Muscle layer of duodenum (tissue), 2 donors: Measurements from ENCODE around the gene NANOS1.

Experiments
- H3K27ac ChIP-seq: one replicate; pipeline ENCODE4 v1.7.0; 2013; ENCODE audit warnings: mild to moderate bottlenecking, low read length
- H3K27me3 ChIP-seq: one replicate; pipeline ENCODE4 v1.7.0; 2013; ENCODE audit warnings: low read depth, mild to moderate bottlenecking, control low read depth, low read length
- H3K36me3 ChIP-seq, 2 donors: one replicate each; pipeline ENCODE4 v1.7.0; 2013; ENCODE audit warnings: low read length in 2 of 2, control low read depth in 1 of 2, mild to moderate bottlenecking in 1 of 2; ENCODE audit not compliant: insufficient read depth in 2 of 2, control insufficient read depth in 1 of 2
- H3K4me1 ChIP-seq, 2 donors: one replicate each; pipeline ENCODE4 v1.7.0; 2013; ENCODE audit warnings: low read length in 2 of 2, mild to moderate bottlenecking in 2 of 2, control low read depth in 1 of 2, moderate library complexity in 1 of 2; ENCODE audit not compliant: insufficient read depth in 2 of 2, control insufficient read depth in 1 of 2
- H3K4me3 ChIP-seq, 2 donors: one replicate each; pipeline ENCODE4 v1.7.0; 2013; ENCODE audit warnings: low read length in 2 of 2, low read depth in 1 of 2, mild to moderate bottlenecking in 1 of 2
- H3K9me3 ChIP-seq, 2 donors: one replicate each; pipeline ENCODE4 v1.7.0; 2013; ENCODE audit warnings: low read length in 2 of 2, control low read depth in 1 of 2, mild to moderate bottlenecking in 1 of 2; ENCODE audit not compliant: control insufficient read depth in 1 of 2
- donor health status: healthy.

NANOS1 gene

DNA sequence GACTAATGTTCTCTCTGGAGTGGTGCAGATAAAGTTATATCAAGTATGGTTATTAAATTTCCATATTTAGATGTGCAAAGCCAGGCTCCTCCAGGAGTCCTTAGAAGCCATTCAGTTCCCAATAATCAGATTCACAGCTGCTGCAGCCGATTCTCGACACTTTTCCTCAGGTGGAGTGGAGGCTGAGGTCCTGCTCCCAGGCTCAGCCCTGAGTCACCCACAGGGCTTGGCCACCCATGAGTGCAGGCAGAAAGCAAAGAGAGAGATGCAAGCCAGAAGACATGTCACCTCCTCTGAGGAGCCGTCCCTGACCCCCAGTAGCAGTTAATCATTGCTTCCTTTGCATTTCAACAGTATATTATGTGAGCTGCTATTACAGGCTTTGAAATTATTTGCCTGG, 36.3 kb upstream of the NANOS1 start:
- Histone ChIP-seq H3K27ac (no peak overlapping the region), H3K27me3 (peaks cover 4% of the 10 kb centered on the region), H3K9me3 (no peaks in the 10 kb centered on the region), H3K4me3 (no peak overlapping the region), H3K4me1 (no peaks in the 10 kb centered on the region), H3K36me3 (no peaks in the 10 kb centered on the region)

DNA sequence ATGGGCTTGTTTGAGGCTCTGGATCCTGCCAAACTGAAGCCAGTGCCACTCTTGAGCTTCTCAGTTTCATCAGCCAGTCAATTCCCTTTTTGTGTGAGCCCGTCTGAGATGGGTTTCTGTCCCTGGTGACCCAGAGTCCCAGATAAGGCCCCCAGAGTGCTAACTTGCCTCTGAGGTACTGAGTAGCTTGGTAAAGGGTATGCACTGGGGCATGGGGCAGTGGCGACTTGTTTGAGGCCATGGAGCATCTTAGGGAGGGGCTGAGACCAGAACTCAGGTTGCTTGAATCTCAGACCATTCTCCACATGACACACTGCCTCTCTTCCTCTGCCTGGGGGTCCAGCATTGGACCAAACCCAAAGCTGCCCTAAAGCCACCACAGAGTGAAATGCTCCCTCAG, 35.2 kb upstream of the NANOS1 start:
- H3K9me3 ChIP-seq, result no peaks in the 10 kb centered on the region
- peaks cover 4% of the 10 kb centered on the region for H3K27me3 ChIP-seq
- H3K36me3 ChIP-seq, result no peaks in the 10 kb centered on the region
- H3K4me1 ChIP-seq, result no peaks in the 10 kb centered on the region
- H3K27ac ChIP-seq, result no peak overlapping the region
- no peak overlapping the region for H3K4me3 ChIP-seq

GRCh38 chr10:118995739-118996138, 33.8 kb upstream of the NANOS1 start:
- Histone ChIP-seq H3K27me3 (peaks cover 4% of the 10 kb centered on the region), H3K4me3 (no peak overlapping the region), H3K36me3 (no peaks in the 10 kb centered on the region), H3K4me1 (no peaks in the 10 kb centered on the region), H3K9me3 (no peaks in the 10 kb centered on the region), H3K27ac (no peak overlapping the region)

- no peaks in the 10 kb centered on the region for H3K4me1 ChIP-seq
- no peak overlapping the region for H3K4me3 ChIP-seq
- no peaks in the 10 kb centered on the region for H3K27me3 ChIP-seq
- H3K27ac ChIP-seq, result no peak overlapping the region
- H3K9me3 ChIP-seq, result no peaks in the 10 kb centered on the region
- H3K36me3 ChIP-seq, result no peaks in the 10 kb centered on the region
Measured at GRCh38 chr10:118997379-118997778, 32.1 kb upstream of the NANOS1 start.

DNA sequence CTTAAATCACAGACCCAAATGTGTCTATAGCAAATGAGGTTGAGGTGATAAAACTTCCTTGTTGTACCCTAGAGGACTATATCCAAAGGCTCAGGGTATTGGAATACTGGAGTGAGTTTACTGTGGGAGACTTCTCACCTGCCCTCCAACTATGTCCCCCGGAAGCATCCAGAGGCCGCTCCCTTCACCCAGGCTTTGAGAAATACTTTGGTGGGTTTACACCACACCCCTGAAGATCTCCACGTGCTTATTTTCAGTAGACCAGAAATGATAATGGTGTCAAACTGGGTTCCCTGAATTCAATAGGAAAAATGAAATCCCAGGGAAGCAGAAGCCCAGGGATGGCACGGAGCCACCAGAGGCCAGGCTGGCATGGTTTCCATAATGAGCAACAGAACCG, 31.3 kb upstream of the NANOS1 start:
- Histone ChIP-seq H3K27ac (no peak overlapping the region), H3K4me3 (no peak overlapping the region), H3K27me3 (no peaks in the 10 kb centered on the region), H3K9me3 (no peaks in the 10 kb centered on the region), H3K36me3 (no peaks in the 10 kb centered on the region), H3K4me1 (no peaks in the 10 kb centered on the region)

GRCh38 chr10:119001717-119002500, 27.6 kb upstream of the NANOS1 start:
- peaks cover 10% of the 10 kb centered on the region in 2 donors for H3K4me1 ChIP-seq
- H3K27me3 ChIP-seq, result no peaks in the 10 kb centered on the region
- no peaks in the 10 kb centered on the region for H3K9me3 ChIP-seq
- H3K4me3 ChIP-seq, result no peak overlapping the region
- no peak overlapping the region for H3K27ac ChIP-seq
- no peaks in the 10 kb centered on the region for H3K36me3 ChIP-seq

DNA sequence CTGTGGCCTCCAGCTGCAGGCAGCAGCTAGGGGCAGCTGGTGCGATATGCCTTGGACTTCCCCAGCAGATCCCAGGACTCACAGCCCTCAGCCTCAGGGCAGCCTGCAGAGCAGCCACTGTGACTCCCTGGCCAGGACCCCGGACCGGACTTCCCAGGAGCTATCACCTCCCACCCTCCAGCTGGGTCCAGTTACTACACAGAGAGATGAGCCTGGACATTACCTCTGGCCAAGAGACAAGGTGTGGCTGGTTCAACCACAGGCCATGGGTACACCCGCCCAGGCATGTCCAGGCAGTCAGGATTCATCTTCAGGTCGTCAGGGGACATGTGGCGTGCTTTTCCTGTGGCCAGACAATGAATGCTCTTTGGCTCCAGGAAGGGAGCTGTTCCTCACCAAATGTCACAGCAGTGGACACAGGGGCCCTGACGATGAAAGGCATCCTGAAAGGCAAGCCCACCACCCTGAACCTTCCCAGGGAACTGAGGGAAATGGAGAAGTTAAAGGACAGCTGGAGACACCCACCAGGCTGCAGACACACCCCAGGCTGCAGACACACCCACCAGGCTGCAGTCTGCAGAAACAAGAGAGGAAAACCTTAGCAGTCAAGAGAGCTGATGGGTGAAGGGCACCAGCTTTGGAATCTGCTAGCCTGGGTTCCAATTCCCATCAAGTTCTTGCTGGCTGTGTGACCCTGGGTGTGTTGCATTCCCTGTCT, 25.8 kb upstream of the NANOS1 start:
- no peaks in the 10 kb centered on the region for H3K36me3 ChIP-seq
- H3K27me3 ChIP-seq, result no peaks in the 10 kb centered on the region
- no peak overlapping the region for H3K4me3 ChIP-seq
- H3K4me1 ChIP-seq, result peaks cover 14 to 16% of the 10 kb centered on the region in 2 donors
- no peaks in the 10 kb centered on the region for H3K9me3 ChIP-seq
- H3K27ac ChIP-seq, result no peak overlapping the region

GRCh38 chr10:119005362-119006043, 24.0 kb upstream of the NANOS1 start:
- Histone ChIP-seq H3K36me3 (no peaks in the 10 kb centered on the region), H3K9me3 (no peaks in the 10 kb centered on the region), H3K27me3 (no peaks in the 10 kb centered on the region), H3K4me3 (no peak overlapping the region), H3K4me1 (peaks cover 14 to 16% of the 10 kb centered on the region in 2 donors), H3K27ac (no peak overlapping the region)

DNA sequence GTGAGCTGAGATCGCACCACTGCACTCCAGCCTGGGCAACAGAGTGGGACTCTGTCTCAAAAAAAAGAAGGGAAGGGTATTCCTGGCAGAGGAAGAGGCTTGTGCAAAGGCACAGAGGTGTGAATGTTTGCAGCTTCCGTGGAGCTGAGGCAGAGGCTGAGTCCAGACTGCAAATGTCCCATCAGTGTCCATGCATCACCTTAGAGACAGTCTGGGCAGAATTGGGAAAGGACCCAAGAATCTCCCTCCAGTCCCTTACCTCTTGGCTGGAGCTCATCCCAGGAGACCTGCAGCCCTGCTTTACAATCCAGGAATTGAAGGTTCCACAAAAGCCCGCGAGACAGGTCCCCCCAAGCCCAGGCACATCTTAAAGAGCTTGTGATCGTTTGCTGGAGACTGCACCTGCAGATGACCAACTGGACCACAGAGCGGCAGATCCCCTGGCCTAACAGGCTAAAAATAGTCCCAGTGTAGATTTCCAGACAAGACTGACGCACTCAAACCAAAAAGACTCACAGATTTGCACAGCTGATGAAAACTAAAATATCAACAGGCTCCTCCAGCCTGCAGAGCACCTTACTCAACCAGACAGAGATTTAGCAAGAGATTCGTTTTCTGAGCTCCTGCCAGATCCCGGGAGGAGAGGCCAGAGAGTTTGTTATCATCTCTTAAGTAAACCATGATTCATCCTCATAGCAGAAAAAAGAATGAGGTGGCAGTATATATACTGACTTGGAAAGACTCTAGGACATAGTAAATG, 22.9 kb upstream of the NANOS1 start:
- Histone ChIP-seq H3K9me3 (no peaks in the 10 kb centered on the region), H3K4me1 (peaks cover 14 to 16% of the 10 kb centered on the region in 2 donors), H3K4me3 (no peak overlapping the region), H3K27me3 (no peaks in the 10 kb centered on the region), H3K27ac (no peak overlapping the region), H3K36me3 (no peaks in the 10 kb centered on the region)

- no peak overlapping the region for H3K4me3 ChIP-seq
- no peaks in the 10 kb centered on the region for H3K27me3 ChIP-seq
- no peaks in the 10 kb centered on the region for H3K9me3 ChIP-seq
- no peak overlapping the region for H3K27ac ChIP-seq
- H3K36me3 ChIP-seq, result no peaks in the 10 kb centered on the region
- peaks cover 14 to 16% of the 10 kb centered on the region in 2 donors for H3K4me1 ChIP-seq
Measured at GRCh38 chr10:119007211-119007574, 22.3 kb upstream of the NANOS1 start.

DNA sequence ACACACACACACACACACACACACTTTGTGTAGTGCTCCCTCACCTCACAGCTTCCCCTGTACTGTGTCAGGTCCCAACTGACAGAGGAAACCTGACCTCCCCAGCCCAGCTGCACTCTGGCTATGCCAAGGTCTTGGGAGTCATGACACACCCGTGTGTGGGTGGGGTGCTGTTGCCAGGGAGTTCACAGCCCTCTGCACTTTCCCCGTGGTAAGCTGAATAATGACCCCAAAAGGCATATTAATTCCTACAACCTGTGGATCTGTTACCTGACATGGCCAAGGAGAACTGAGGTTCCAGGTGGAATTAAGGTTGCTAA, 8.9 kb upstream of the NANOS1 start:
- H3K4me1 ChIP-seq, result peaks cover 0 to 4% of the 10 kb centered on the region in 2 donors
- no peaks in the 10 kb centered on the region for H3K27me3 ChIP-seq
- H3K4me3 ChIP-seq, result no peak overlapping the region
- no peaks in the 10 kb centered on the region for H3K36me3 ChIP-seq
- H3K27ac ChIP-seq, result no peak overlapping the region
- H3K9me3 ChIP-seq, result no peaks in the 10 kb centered on the region
